A172 (cell line): ENCODE data around the gene WNT4. TPM values are rescaled to one million over a fixed set of nuclear protein-coding genes. Genes with fewer than 3 reads are reported as not detected.

Source experiments
- DNase-seq: peaks from one replicate; pipeline ENCODE4 v3.0.0-alpha.2; 2015; ENCODE audit warnings: low spot score
- total RNA-seq: library from RNA; depleted of rRNA; stranded (reverse); fragments of >200 nt; shearing (Covaris generic); gene quantifications from 2 replicates; pipeline ENCODE4 v1.2.3, GENCODE V29; 2014; rRNA removed

WNT4 gene
- total RNA-seq, 1 experiment from 2014 or later = 0.03 TPM

- DNase-seq = no peak
Measured at GRCh38 chr1:22075718-22076117, 67.2 kb downstream of the WNT4 start.

DNA sequence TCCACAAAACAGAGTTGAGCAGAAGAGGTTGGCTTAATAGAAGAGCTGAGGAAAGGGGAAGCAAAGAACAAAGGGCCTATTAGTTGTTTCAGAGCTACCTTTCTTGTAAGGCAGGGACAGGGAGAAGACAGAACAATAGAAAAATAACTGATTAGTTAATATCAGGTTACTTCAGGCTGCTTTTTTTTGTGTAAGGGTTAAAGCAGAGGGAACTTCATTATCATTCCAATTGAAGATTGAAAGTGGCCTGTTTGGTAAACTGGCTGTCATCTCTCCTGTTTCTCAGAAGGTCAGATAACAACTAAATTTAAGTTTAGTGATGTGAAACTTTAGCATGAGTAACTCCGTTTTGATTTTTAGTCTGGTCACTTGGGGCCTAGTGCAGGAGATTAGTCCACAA is 68.1 kb downstream of the WNT4 start:
- no peak for DNase-seq

DNA sequence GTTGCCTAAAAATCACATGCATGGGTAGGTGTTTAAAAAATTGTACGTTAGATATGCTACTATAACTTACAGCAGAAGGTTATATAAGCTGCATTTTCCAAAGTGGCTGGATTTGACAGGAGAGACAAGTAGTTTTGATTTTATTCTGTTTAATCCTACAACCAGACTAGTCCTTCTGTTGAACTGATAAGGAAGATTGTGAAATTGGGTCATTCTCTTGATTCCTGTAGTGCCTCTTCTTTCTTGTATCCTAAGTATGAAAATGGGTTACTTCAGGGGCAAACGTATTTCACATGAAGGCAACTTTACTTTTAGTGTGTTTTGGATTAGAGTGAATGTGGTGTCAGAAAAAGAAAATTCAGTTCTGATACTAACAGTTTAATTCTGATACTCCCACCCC is 71.4 kb downstream of the WNT4 start:
- no peak for DNase-seq

Other genes starting within 250 kb of the WNT4 start
- 17.9 and 18.3 TPM in 2 replicates for gene HSPG2, start 205.8 kb downstream of the WNT4 start, total RNA-seq
- gene CELA3B, start 166.1 kb downstream of the WNT4 start, total RNA-seq = not detected in 2 replicates
- not detected in 2 replicates for gene CELA3A, start 141.4 kb downstream of the WNT4 start, total RNA-seq
- gene CDC42, start 90.4 kb downstream of the WNT4 start, total RNA-seq = 260 and 289 TPM in 2 replicates